Measurements from ENCODE around the gene SRBD1.

SRBD1 gene

GRCh38 chr2:45380131-45380836 lies 230.8 kb downstream of the SRBD1 start:
- DNase-seq (ENCODE audit: low read depth in 4 of 4, low spot score in 1 of 4): no peak

- no peak for DNase-seq (ENCODE audit: low read depth in 4 of 4, low spot score in 1 of 4)
These were observed 231.5 kb downstream of the SRBD1 start for GRCh38 chr2:45379399-45380087.

GRCh38 chr2:45373534-45373933 lies 237.5 kb downstream of the SRBD1 start:
- no peak for DNase-seq (ENCODE audit: low read depth in 4 of 4, low spot score in 1 of 4)

GRCh38 chr2:45370369-45370768 lies 240.7 kb downstream of the SRBD1 start:
- no peak for DNase-seq (ENCODE audit: low read depth in 4 of 4, low spot score in 1 of 4)

- DNase-seq (ENCODE audit: low read depth in 4 of 4, low spot score in 1 of 4): no peak
These were observed 242.3 kb downstream of the SRBD1 start for GRCh38 chr2:45368792-45369191.

GRCh38 chr2:45361666-45362065 lies 249.4 kb downstream of the SRBD1 start:
- DNase-seq (ENCODE audit: low read depth in 4 of 4, low spot score in 1 of 4): no peak

GRCh38 chr2:45354776-45355175 lies 256.3 kb downstream of the SRBD1 start:
- DNase-seq (ENCODE audit: low read depth in 4 of 4, low spot score in 1 of 4): no peak

- DNase-seq (ENCODE audit: low read depth in 4 of 4, low spot score in 1 of 4): no peak
These were observed 257.2 kb downstream of the SRBD1 start for GRCh38 chr2:45353879-45354278.

GRCh38 chr2:45352506-45352905 lies 258.6 kb downstream of the SRBD1 start:
- DNase-seq (ENCODE audit: low read depth in 4 of 4, low spot score in 1 of 4): no peak

GRCh38 chr2:45345331-45346234 lies 265.5 kb downstream of the SRBD1 start:
- DNase-seq (ENCODE audit: low read depth in 4 of 4, low spot score in 1 of 4): no peak

- no peak for DNase-seq (ENCODE audit: low read depth in 4 of 4, low spot score in 1 of 4)
These were observed 266.6 kb downstream of the SRBD1 start for GRCh38 chr2:45344502-45344901.

GRCh38 chr2:45344071-45344470 lies 267.0 kb downstream of the SRBD1 start:
- no peak for DNase-seq (ENCODE audit: low read depth in 4 of 4, low spot score in 1 of 4)

GRCh38 chr2:45343251-45344017 lies 267.6 kb downstream of the SRBD1 start:
- DNase-seq (ENCODE audit: low read depth in 4 of 4, low spot score in 1 of 4): no peak

GRCh38 chr2:45340318-45340717 lies 270.7 kb downstream of the SRBD1 start:
- no peak for DNase-seq (ENCODE audit: low read depth in 4 of 4, low spot score in 1 of 4)

- no peak for DNase-seq (ENCODE audit: low read depth in 4 of 4, low spot score in 1 of 4)
These were observed 271.8 kb downstream of the SRBD1 start for GRCh38 chr2:45339253-45339652.
